Trophoblast cell (in vitro differentiated cells and primary cell): ENCODE data around the gene GRB10.

Source experiments
- DNase-seq, 2 donors: peaks; one replicate each; pipeline ENCODE4 v3.0.0-alpha.2; 2016
- H2AFZ ChIP-seq: 2 replicates; pipeline ENCODE4 v1.6.1; 2013; ENCODE audit warnings: low read length, moderate library complexity, mild to moderate bottlenecking; ENCODE audit not compliant: insufficient read depth, poor library complexity
- H2AK5ac ChIP-seq: 2 replicates; pipeline ENCODE4 v1.6.1; 2013; ENCODE audit warnings: mild to moderate bottlenecking, low read length
- H2BK120ac ChIP-seq: 2 replicates; pipeline ENCODE4 v1.6.1; 2013; ENCODE audit warnings: low read length, mild to moderate bottlenecking, moderate library complexity; ENCODE audit not compliant: insufficient read depth, poor library complexity
- H2BK12ac ChIP-seq: 2 replicates; pipeline ENCODE4 v1.6.1; 2013; ENCODE audit warnings: mild to moderate bottlenecking, low read length, moderate library complexity
- H2BK5ac ChIP-seq: 2 replicates; pipeline ENCODE4 v1.6.1; 2013; ENCODE audit warnings: low read length, low read depth, moderate library complexity, mild to moderate bottlenecking; ENCODE audit not compliant: poor library complexity
- H3K14ac ChIP-seq: 2 replicates; pipeline ENCODE4 v1.6.1; 2013; ENCODE audit warnings: mild to moderate bottlenecking, low read length
- H3K18ac ChIP-seq: 2 replicates; pipeline ENCODE4 v1.6.1; 2013; ENCODE audit warnings: mild to moderate bottlenecking, low read length
- H3K23ac ChIP-seq: 2 replicates; pipeline ENCODE4 v1.6.1; 2013; ENCODE audit warnings: low read length
- H3K27ac ChIP-seq: 2 replicates; pipeline ENCODE4 v1.5.1; 2013; ENCODE audit warnings: low read depth, mild to moderate bottlenecking, inconsistent platforms, low read length, moderate library complexity
- H3K27me3 ChIP-seq: 2 replicates; pipeline ENCODE4 v1.6.1; 2013; ENCODE audit warnings: inconsistent platforms, mild to moderate bottlenecking, low read length, moderate library complexity; ENCODE audit not compliant: insufficient read depth
- H3K36me3 ChIP-seq, 2 experiments: 1 replicate in 1 of 2; 2 replicates in 1 of 2; pipeline ENCODE4 v1.6.1; 2013; ENCODE audit warnings: low read length in 2 of 2, mild to moderate bottlenecking in 2 of 2, moderate library complexity in 1 of 2; ENCODE audit not compliant: insufficient read depth in 2 of 2, control insufficient read depth in 1 of 2
- H3K4ac ChIP-seq: 2 replicates; pipeline ENCODE4 v1.6.1; 2013; ENCODE audit warnings: low read depth, mild to moderate bottlenecking, low read length, moderate library complexity
- H3K4me1 ChIP-seq, 2 experiments: 1 replicate in 1 of 2; 2 replicates in 1 of 2; pipeline ENCODE4 v1.6.1; 2013; ENCODE audit warnings: low read length in 2 of 2, mild to moderate bottlenecking in 2 of 2, moderate library complexity in 1 of 2; ENCODE audit not compliant: insufficient read depth in 2 of 2, control insufficient read depth in 1 of 2
- H3K4me2 ChIP-seq: 2 replicates; pipeline ENCODE4 v1.6.1; 2013; ENCODE audit warnings: inconsistent platforms, mild to moderate bottlenecking, low read length, moderate library complexity
- H3K4me3 ChIP-seq: 2 replicates; pipeline ENCODE4 v1.5.1; 2013; ENCODE audit warnings: mild to moderate bottlenecking, low read depth, low read length, inconsistent platforms
- H3K79me1 ChIP-seq: one replicate; pipeline ENCODE4 v1.6.1; 2013; ENCODE audit warnings: low read length
- H3K79me2 ChIP-seq: 2 replicates; pipeline ENCODE4 v1.6.1; 2013; ENCODE audit warnings: low read length, mild to moderate bottlenecking; ENCODE audit not compliant: control insufficient read depth, insufficient read depth, poor library complexity
- H3K9ac ChIP-seq: 2 replicates; pipeline ENCODE4 v1.6.1; 2013; ENCODE audit warnings: mild to moderate bottlenecking, low read length
- H3K9me3 ChIP-seq: 2 replicates; pipeline ENCODE4 v1.6.1; 2013; ENCODE audit warnings: low read depth, mild to moderate bottlenecking, control low read depth, inconsistent platforms, low read length; ENCODE audit not compliant: insufficient read depth
- H4K12ac ChIP-seq: 2 replicates; pipeline ENCODE4 v1.6.1; 2013; ENCODE audit warnings: low read depth, mild to moderate bottlenecking, low read length, moderate library complexity
- H4K8ac ChIP-seq: 2 replicates; pipeline ENCODE4 v1.6.1; 2013; ENCODE audit warnings: low read depth, mild to moderate bottlenecking, low read length, moderate library complexity
- H4K91ac ChIP-seq: one replicate; pipeline ENCODE4 v1.6.1; 2013; ENCODE audit warnings: low read depth, mild to moderate bottlenecking, low read length, moderate library complexity
- WGBS: extraction: QIAGEN DNeasy Blood & Tissue Kit; methylation state at CpG from one replicate; pipeline ENCODE4 v1.1.7; 2013; ENCODE audit warnings: missing lambda C conversion rate; ENCODE audit not compliant: insufficient read length, insufficient coverage; ENCODE audit errors: extremely low coverage; 5-methylcytosine and 5-hydroxymethylcytosine counted together

GRB10 gene

GRCh38 chr7:50542132-50542531, 240.6 kb downstream of the GRB10 start:
- no peak overlapping the region for H3K9ac ChIP-seq
- H3K4ac ChIP-seq: no peak overlapping the region
- H3K14ac ChIP-seq: no peak overlapping the region
- no peaks in the 10 kb centered on the region for H3K27me3 ChIP-seq
- H3K4me3 ChIP-seq: no peak overlapping the region
- H4K8ac ChIP-seq: no peak overlapping the region
- no CpG with 5 or more reads among the region's 11 CpGs for WGBS
- H3K36me3 ChIP-seq: no peaks in the 10 kb centered on the region
- H3K18ac ChIP-seq: no peak overlapping the region
- H3K23ac ChIP-seq: no peak overlapping the region
- no peak overlapping the region for H2BK120ac ChIP-seq
- no peak overlapping the region for H4K12ac ChIP-seq
- peaks cover 0 to 4% of the 10 kb centered on the region in 2 experiments for H3K4me1 ChIP-seq
- no peak overlapping the region for H2BK5ac ChIP-seq
- no peaks in the 10 kb centered on the region for H3K79me2 ChIP-seq
- no peak overlapping the region for H2AFZ ChIP-seq
- no peaks in the 10 kb centered on the region for H3K79me1 ChIP-seq
- no peak overlapping the region for H2AK5ac ChIP-seq
- DNase-seq: no peak
- H3K9me3 ChIP-seq: peaks cover 2% of the 10 kb centered on the region
- H3K27ac ChIP-seq: no peak overlapping the region
- H4K91ac ChIP-seq: no peak overlapping the region
- H3K4me2 ChIP-seq: no peak overlapping the region
- H2BK12ac ChIP-seq: no peak overlapping the region

- no peak overlapping the region for H2AFZ ChIP-seq
- H3K79me1 ChIP-seq: no peaks in the 10 kb centered on the region
- no peaks in the 10 kb centered on the region for H3K79me2 ChIP-seq
- no peak overlapping the region for H2BK5ac ChIP-seq
- H4K12ac ChIP-seq: no peak overlapping the region
- no peak for DNase-seq
- no peak overlapping the region for H3K4me2 ChIP-seq
- H3K4me3 ChIP-seq: peak overlapping the region; percentile 33
- no peak overlapping the region for H4K8ac ChIP-seq
- H3K14ac ChIP-seq: no peak overlapping the region
- no peak overlapping the region for H3K18ac ChIP-seq
- H3K9ac ChIP-seq: no peak overlapping the region
- H2AK5ac ChIP-seq: no peak overlapping the region
- H2BK120ac ChIP-seq: no peak overlapping the region
- H3K9me3 ChIP-seq: peaks cover 2% of the 10 kb centered on the region
- no peak overlapping the region for H3K23ac ChIP-seq
- no peaks in the 10 kb centered on the region for H3K36me3 ChIP-seq
- H3K27me3 ChIP-seq: no peaks in the 10 kb centered on the region
- no peak overlapping the region for H3K27ac ChIP-seq
- H4K91ac ChIP-seq: no peak overlapping the region
- peaks cover 0 to 4% of the 10 kb centered on the region in 2 experiments for H3K4me1 ChIP-seq
- no CpG with 5 or more reads among the region's 9 CpGs for WGBS
- H3K4ac ChIP-seq: no peak overlapping the region
- H2BK12ac ChIP-seq: no peak overlapping the region
Observed at GRCh38 chr7:50540785-50541579, 241.7 kb downstream of the GRB10 start.
